Measurements from ENCODE around the gene MAP10.
"Not testable (repeated sequence)": the region's sequence is repeated elsewhere in the genome, so short reads cannot be mapped to it uniquely, and the experiment has no call there.

The MAP10 gene

GRCh38 chr1:232805269-232806185 is at the start of gene MAP10:
Gene MAP10, plus strand, starts transcription at chr1:232805416. Its CDS starts 34 bp downstream, at chr1:232805450.
- DNase-seq (ENCODE audit: low spot score), result peak; percentile 78

- no peak for DNase-seq (ENCODE audit: low spot score)
Measured at GRCh38 chr1:232764458-232765251, 40.6 kb upstream of the MAP10 start.

- DNase-seq (ENCODE audit: low spot score), result no peak
Measured at GRCh38 chr1:232765542-232765941, 39.7 kb upstream of the MAP10 start.

- no peak for DNase-seq (ENCODE audit: low spot score)
Measured at GRCh38 chr1:232766241-232766890, 38.9 kb upstream of the MAP10 start.

- no peak for DNase-seq (ENCODE audit: low spot score)
Measured at GRCh38 chr1:232766904-232767303, 38.3 kb upstream of the MAP10 start.

GRCh38 chr1:232767305-232768074 is 37.7 kb upstream of the MAP10 start:
- no peak for DNase-seq (ENCODE audit: low spot score)

GRCh38 chr1:232768793-232769192 is 36.4 kb upstream of the MAP10 start:
- no peak for DNase-seq (ENCODE audit: low spot score)

GRCh38 chr1:232769733-232770132 is 35.5 kb upstream of the MAP10 start:
- no peak for DNase-seq (ENCODE audit: low spot score)

- DNase-seq (ENCODE audit: low spot score), result no peak
Measured at GRCh38 chr1:232773752-232774151, 31.5 kb upstream of the MAP10 start.

GRCh38 chr1:232776526-232777106 is 28.6 kb upstream of the MAP10 start:
- DNase-seq (ENCODE audit: low spot score), result no peak

GRCh38 chr1:232780354-232780753 is 24.9 kb upstream of the MAP10 start:
- DNase-seq (ENCODE audit: low spot score), result no peak

GRCh38 chr1:232784794-232785193 is 20.4 kb upstream of the MAP10 start:
- DNase-seq (ENCODE audit: low spot score), result no peak

- DNase-seq (ENCODE audit: low spot score), result not testable (repeated sequence)
Measured at GRCh38 chr1:232785630-232786029, 19.6 kb upstream of the MAP10 start.

- DNase-seq (ENCODE audit: low spot score), result no peak
Measured at GRCh38 chr1:232786845-232787455, 18.3 kb upstream of the MAP10 start.

- DNase-seq (ENCODE audit: low spot score), result no peak
Measured at GRCh38 chr1:232788235-232788872, 16.9 kb upstream of the MAP10 start.

- no peak for DNase-seq (ENCODE audit: low spot score)
Measured at GRCh38 chr1:232789651-232790050, 15.6 kb upstream of the MAP10 start.

GRCh38 chr1:232792949-232793348 is 12.3 kb upstream of the MAP10 start:
- no peak for DNase-seq (ENCODE audit: low spot score)

- peak; percentile 33 for DNase-seq (ENCODE audit: low spot score)
Measured at GRCh38 chr1:232793944-232794343, 11.3 kb upstream of the MAP10 start.

- no peak for DNase-seq (ENCODE audit: low spot score)
Measured at GRCh38 chr1:232795497-232796053, 9.6 kb upstream of the MAP10 start.

All from CD4-positive, alpha-beta T cell treated with Interleukin-6 at 100 ng/mL for 8 hours (primary cell).